ENCODE data around the gene NFATC1. TPM values are rescaled to one million over a fixed set of nuclear protein-coding genes. Genes with fewer than 3 reads are reported as not detected.

NFATC1 gene
- total RNA-seq, 2 experiments from 2014 or later, result 26.5 to 28.1 TPM

GRCh38 chr18:79568543-79569205, 172.9 kb downstream of the NFATC1 start:
- DNase-seq (no peak), ATAC-seq (no peak)
- Mint-ChIP-seq H3K27me3 (ENCODE audit: low read depth) (peaks cover 2% of the 10 kb centered on the region), H3K36me3 (ENCODE audit: low read depth) (peaks cover 18% of the 10 kb centered on the region), H3K27ac (no peak overlapping the region), H3K4me3 (no peak overlapping the region), H3K4me1 (ENCODE audit: low read depth) (no peaks in the 10 kb centered on the region), H3K9me3 (ENCODE audit: insufficient read depth) (peaks cover 14% of the 10 kb centered on the region)
- CTCF ChIA-PET, result no interaction called here
- POLR2A ChIA-PET, result no interaction called here

GRCh38 chr18:79569720-79570119, 174.0 kb downstream of the NFATC1 start:
- Mint-ChIP-seq H3K4me1 (ENCODE audit: low read depth) (peaks cover 6% of the 10 kb centered on the region), H3K36me3 (ENCODE audit: low read depth) (peaks cover 20% of the 10 kb centered on the region), H3K4me3 (no peak overlapping the region), H3K9me3 (ENCODE audit: insufficient read depth) (peaks cover 14% of the 10 kb centered on the region), H3K27ac (no peak overlapping the region), H3K27me3 (ENCODE audit: low read depth) (peaks cover 2% of the 10 kb centered on the region)
- POLR2A ChIA-PET, result no interaction called here
- ATAC-seq (no peak), DNase-seq (no peak)
- CTCF ChIA-PET, result no interaction called here

GRCh38 chr18:79570266-79571201, 174.8 kb downstream of the NFATC1 start:
- Mint-ChIP-seq H3K36me3 (ENCODE audit: low read depth) (peaks cover 20% of the 10 kb centered on the region), H3K4me1 (ENCODE audit: low read depth) (peaks cover 14% of the 10 kb centered on the region), H3K27ac (no peak overlapping the region), H3K4me3 (no peak overlapping the region), H3K27me3 (ENCODE audit: low read depth) (peaks cover 2% of the 10 kb centered on the region), H3K9me3 (ENCODE audit: insufficient read depth) (peaks cover 14% of the 10 kb centered on the region)
- ChIA-PET POLR2A (no interaction called here), CTCF (no interaction called here)
- DNase-seq (no peak), ATAC-seq (no peak)

GRCh38 chr18:79571211-79572092, 175.7 kb downstream of the NFATC1 start:
- peaks cover 22% of the 10 kb centered on the region for H3K4me1 Mint-ChIP-seq (ENCODE audit: low read depth)
- H3K36me3 Mint-ChIP-seq (ENCODE audit: low read depth), result peaks cover 20% of the 10 kb centered on the region
- H3K27me3 Mint-ChIP-seq (ENCODE audit: low read depth), result peaks cover 2% of the 10 kb centered on the region
- ChIA-PET POLR2A (no interaction called here), CTCF (no interaction called here)
- no peak overlapping the region for H3K4me3 Mint-ChIP-seq
- DNase-seq (no peak), ATAC-seq (no peak)
- peaks cover 14% of the 10 kb centered on the region for H3K9me3 Mint-ChIP-seq (ENCODE audit: insufficient read depth)
- no peak overlapping the region for H3K27ac Mint-ChIP-seq

GRCh38 chr18:79572093-79572780, 176.5 kb downstream of the NFATC1 start:
- peaks cover 14% of the 10 kb centered on the region for H3K9me3 Mint-ChIP-seq (ENCODE audit: insufficient read depth)
- peaks cover 20% of the 10 kb centered on the region for H3K36me3 Mint-ChIP-seq (ENCODE audit: low read depth)
- ChIA-PET POLR2A (no interaction called here), CTCF (no interaction called here)
- H3K27me3 Mint-ChIP-seq (ENCODE audit: low read depth), result peaks cover 2% of the 10 kb centered on the region
- H3K27ac Mint-ChIP-seq, result no peak overlapping the region
- H3K4me3 Mint-ChIP-seq, result no peak overlapping the region
- ATAC-seq (no peak), DNase-seq (no peak)
- peaks cover 22% of the 10 kb centered on the region for H3K4me1 Mint-ChIP-seq (ENCODE audit: low read depth)

- CTCF ChIA-PET, result no interaction called here
These were observed 177.2 kb downstream of the NFATC1 start for GRCh38 chr18:79572848-79573451.

GRCh38 chr18:79573921-79574491, 178.3 kb downstream of the NFATC1 start:
- Mint-ChIP-seq H3K36me3 (ENCODE audit: low read depth) (peaks cover 20% of the 10 kb centered on the region), H3K9me3 (ENCODE audit: insufficient read depth) (peaks cover 14% of the 10 kb centered on the region), H3K27me3 (ENCODE audit: low read depth) (peaks cover 2% of the 10 kb centered on the region), H3K27ac (no peak overlapping the region), H3K4me3 (no peak overlapping the region), H3K4me1 (ENCODE audit: low read depth) (peaks cover 26% of the 10 kb centered on the region)
- no peak for DNase-seq
- ChIA-PET CTCF (interaction anchor here (1.4 kb wide), 1 partner anchor 194 kb away, joined by 3 read pairs; no protein-coding TSS in a partner anchor), POLR2A (interaction anchor here (0.7 kb wide), 1 partner anchor 37 kb away, joined by 3 read pairs; no protein-coding TSS in a partner anchor)
- no peak for ATAC-seq

More at GRCh38 chr18:79572848-79573451, 177.2 kb downstream of the NFATC1 start:
- ATAC-seq, result no peak
- peaks cover 2% of the 10 kb centered on the region for H3K27me3 Mint-ChIP-seq (ENCODE audit: low read depth)
- POLR2A ChIA-PET, result no interaction called here
- no peak for DNase-seq
- H3K4me3 Mint-ChIP-seq, result no peak overlapping the region
- peaks cover 26% of the 10 kb centered on the region for H3K4me1 Mint-ChIP-seq (ENCODE audit: low read depth)
- peaks cover 20% of the 10 kb centered on the region for H3K36me3 Mint-ChIP-seq (ENCODE audit: low read depth)
- H3K9me3 Mint-ChIP-seq (ENCODE audit: insufficient read depth), result peaks cover 14% of the 10 kb centered on the region
- no peak overlapping the region for H3K27ac Mint-ChIP-seq

- no peaks in the 10 kb centered on the region for H3K27me3 Mint-ChIP-seq (ENCODE audit: low read depth)
- H3K36me3 Mint-ChIP-seq (ENCODE audit: low read depth), result peaks cover 20% of the 10 kb centered on the region
- peak; percentile 90 for ATAC-seq
- H3K9me3 Mint-ChIP-seq (ENCODE audit: insufficient read depth), result peaks cover 14% of the 10 kb centered on the region
- peaks cover 26% of the 10 kb centered on the region for H3K4me1 Mint-ChIP-seq (ENCODE audit: low read depth)
- ChIA-PET POLR2A (no interaction called here), CTCF (interaction anchor here (1.0 to 1.4 kb wide), 2 partner anchors 46 to 195 kb away, joined by 3 read pairs; no protein-coding TSS in a partner anchor)
- H3K27ac Mint-ChIP-seq, result peak overlapping the region; percentile 68
- peak overlapping the region; percentile 31 for H3K4me3 Mint-ChIP-seq
- peak; percentile 64 for DNase-seq
These were observed 179.3 kb downstream of the NFATC1 start for GRCh38 chr18:79574938-79575525.

- ChIA-PET CTCF (no interaction called here), POLR2A (interaction anchor here (0.7 kb wide), 1 partner anchor 23 kb away, joined by 3 read pairs; no protein-coding TSS in a partner anchor)
- no peak overlapping the region for H3K27ac Mint-ChIP-seq
- H3K36me3 Mint-ChIP-seq (ENCODE audit: low read depth), result peaks cover 20% of the 10 kb centered on the region
- no peaks in the 10 kb centered on the region for H3K27me3 Mint-ChIP-seq (ENCODE audit: low read depth)
- H3K4me3 Mint-ChIP-seq, result peak overlapping the region; percentile 31
- peaks cover 26% of the 10 kb centered on the region for H3K4me1 Mint-ChIP-seq (ENCODE audit: low read depth)
- peaks cover 14% of the 10 kb centered on the region for H3K9me3 Mint-ChIP-seq (ENCODE audit: insufficient read depth)
- DNase-seq (no peak), ATAC-seq (no peak)
These were observed 180.4 kb downstream of the NFATC1 start for GRCh38 chr18:79575891-79576685.

Measured in activated CD8-positive, alpha-beta T cell treated with anti-CD3 and anti-CD28 coated beads, Interleukin-2, amount 10 ng/mL, durations not matched to agents 7 days and 5 days (primary cell).